Measurements from ENCODE around the gene CDK12.

Gene CDK12

DNA sequence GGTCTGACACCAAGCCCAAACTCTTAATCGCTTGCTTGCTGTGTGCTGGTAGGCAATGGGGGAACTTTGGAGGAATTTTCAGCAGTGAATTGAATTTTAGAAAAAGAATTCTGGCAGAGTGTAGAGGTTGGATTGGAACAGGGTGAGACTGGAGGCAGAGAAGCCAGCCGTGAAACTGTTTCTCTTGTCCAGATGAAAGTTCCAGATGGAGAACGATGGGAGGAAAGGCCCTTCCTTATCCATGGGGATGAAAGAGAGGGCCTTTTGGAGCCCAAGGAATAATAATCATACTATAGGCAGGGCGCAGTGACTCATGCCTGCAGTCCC lies 120.4 kb downstream of the CDK12 start:
- Histone ChIP-seq H3K36me3 (ENCODE audit: control insufficient read depth, insufficient read depth, low read length) (no peaks in the 10 kb centered on the region), H3K27ac (ENCODE audit: low read length) (no peak overlapping the region), H3K27me3 (ENCODE audit: control insufficient read depth, insufficient read depth, low read length) (no peaks in the 10 kb centered on the region), H3K9me3 (ENCODE audit: control insufficient read depth, insufficient read depth, low read length) (no peaks in the 10 kb centered on the region), H3K4me3 (ENCODE audit: low read length) (no peak overlapping the region), H3K4me1 (ENCODE audit: control insufficient read depth, insufficient read depth, low read length) (peaks cover 8% of the 10 kb centered on the region)
- DNase-seq (ENCODE audit: low read depth, low spot score) = no peak
- no CpG with 5 or more reads among the region's 4 CpGs for WGBS (ENCODE audit: insufficient coverage, insufficient read length)

DNA sequence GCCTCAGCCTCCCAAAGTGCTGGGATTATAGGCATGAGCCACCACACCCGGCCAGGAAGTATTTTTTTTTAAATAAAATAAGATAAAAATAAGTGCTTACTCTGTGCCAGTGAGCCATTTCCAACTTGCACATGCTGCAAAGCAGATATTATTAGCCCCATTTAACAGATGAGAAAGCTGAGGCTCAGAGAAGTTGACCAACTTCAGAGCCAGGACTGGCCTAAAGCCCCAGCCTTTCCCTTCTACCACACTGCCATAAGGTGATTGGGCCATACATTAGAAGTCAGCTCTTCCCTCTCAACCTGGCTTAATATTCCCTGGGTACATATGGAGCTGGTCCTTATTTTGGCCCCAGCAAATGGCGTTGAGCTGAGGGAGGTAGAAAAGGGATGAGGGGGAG lies 121.4 kb downstream of the CDK12 start:
- no peaks in the 10 kb centered on the region for H3K27me3 ChIP-seq (ENCODE audit: control insufficient read depth, insufficient read depth, low read length)
- H3K36me3 ChIP-seq (ENCODE audit: control insufficient read depth, insufficient read depth, low read length) = no peaks in the 10 kb centered on the region
- no CpG with 5 or more reads among the region's 2 CpGs for WGBS (ENCODE audit: insufficient coverage, insufficient read length)
- DNase-seq (ENCODE audit: low read depth, low spot score) = no peak
- H3K9me3 ChIP-seq (ENCODE audit: control insufficient read depth, insufficient read depth, low read length) = no peaks in the 10 kb centered on the region
- H3K4me3 ChIP-seq (ENCODE audit: low read length) = no peak overlapping the region
- peaks cover 8% of the 10 kb centered on the region for H3K4me1 ChIP-seq (ENCODE audit: control insufficient read depth, insufficient read depth, low read length)
- H3K27ac ChIP-seq (ENCODE audit: low read length) = no peak overlapping the region

Data from iPS DF 6.9 (cell line).